ENCODE data around the gene UTP20.

The UTP20 gene

GRCh38 chr12:101297661-101298060 is 17.8 kb downstream of the UTP20 start:
- no peak overlapping the region for H3K27ac ChIP-seq
- no peak for TF ChIP-seq CTCF (conservative IDR thresholded peaks at IDR 0.05)

- no peak overlapping the region for H3K27ac ChIP-seq
- TF ChIP-seq CTCF (conservative IDR thresholded peaks at IDR 0.05) = no peak
These were observed 18.5 kb downstream of the UTP20 start for GRCh38 chr12:101298426-101298825.

DNA sequence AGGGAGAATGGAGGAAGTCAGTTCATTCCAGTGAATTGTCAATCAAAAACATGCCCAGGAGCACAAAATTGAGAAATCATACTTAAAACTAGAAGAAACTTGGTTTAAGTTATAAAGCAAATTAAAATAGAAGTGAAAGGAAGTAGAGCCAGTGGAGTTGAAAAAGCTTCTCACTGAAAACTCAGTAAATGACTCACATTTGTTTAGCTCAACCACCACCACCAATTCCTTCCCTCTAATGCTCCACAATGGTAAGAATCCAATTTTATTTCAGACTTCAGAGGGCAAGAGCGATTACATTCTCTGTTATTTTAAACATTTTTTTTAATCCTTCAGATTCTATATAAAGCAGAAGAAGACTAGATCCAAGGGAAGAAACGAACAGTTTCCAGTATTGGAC is 19.4 kb downstream of the UTP20 start:
- no peak for TF ChIP-seq CTCF (conservative IDR thresholded peaks at IDR 0.05)
- no peak overlapping the region for H3K27ac ChIP-seq

GRCh38 chr12:101299931-101300330 is 20.0 kb downstream of the UTP20 start:
- no peak for TF ChIP-seq CTCF (conservative IDR thresholded peaks at IDR 0.05)
- no peak overlapping the region for H3K27ac ChIP-seq

DNA sequence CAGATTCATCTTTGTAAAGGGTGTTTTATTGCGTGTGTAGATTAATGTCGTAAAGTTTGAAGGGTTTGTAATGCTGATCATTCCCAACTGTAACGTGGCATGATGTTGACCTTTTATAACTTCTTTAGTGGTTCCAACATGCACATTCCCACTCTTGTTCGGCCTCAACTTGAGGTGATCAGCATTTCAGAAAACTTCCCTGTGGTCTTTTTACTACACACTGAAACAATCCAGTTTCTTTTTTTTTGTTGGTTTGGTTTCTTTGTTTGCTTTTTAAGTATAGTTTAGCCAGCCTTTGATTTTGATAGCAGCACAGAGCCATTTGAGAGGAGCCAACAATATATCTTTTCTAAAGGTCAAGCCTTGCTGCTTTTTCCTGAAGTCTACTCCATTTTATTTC is 22.8 kb downstream of the UTP20 start:
- no peak overlapping the region for H3K27ac ChIP-seq

GRCh38 chr12:101305226-101305779 is 25.4 kb downstream of the UTP20 start:
- no peak overlapping the region for H3K27ac ChIP-seq
- no peak for TF ChIP-seq CTCF (conservative IDR thresholded peaks at IDR 0.05)

More for the DNA sequence above, 22.8 kb downstream of the UTP20 start:
- TF ChIP-seq CTCF (conservative IDR thresholded peaks at IDR 0.05) = no peak

GRCh38 chr12:101305794-101306193 is 25.9 kb downstream of the UTP20 start:
- H3K27ac ChIP-seq = no peak overlapping the region
- TF ChIP-seq CTCF (conservative IDR thresholded peaks at IDR 0.05) = no peak
